ENCODE data around the gene SIAH2. TPM values are rescaled to one million over a fixed set of nuclear protein-coding genes. Genes with fewer than 3 reads are reported as not detected.

SIAH2 gene
- total RNA-seq, 4 donors from 2014 or later = 24.8 to 102 (median 38.8) TPM

GRCh38 chr3:150783920-150784746, 21.2 kb upstream of the SIAH2 start:
- TF ChIP-seq POLR2A (IDR thresholded peaks at IDR 0.05) (no peak), CTCF (IDR thresholded peaks at IDR 0.05) (no peak), EP300 (IDR thresholded peaks at IDR 0.05; ENCODE audit: low read depth) (no peak), POLR2AphosphoS5 (IDR thresholded peaks at IDR 0.05) (no peak)
- no peak for DNase-seq
- in situ Hi-C loops (cut with MboI; ENCODE audit: low pct_ligation_motif_present in 1 of 4, low pct_unique_long_range_greater_than_20kb in 1 of 4, low sequenced_read_pairs in 3 of 4) (loop anchor here (10.0 to 25.0 kb wide), 3 partner anchors 59 to 353 kb away; no protein-coding TSS in a partner anchor), intact Hi-C loops (cut with DNase I; ENCODE audit: low total_unique reads) (no loop called here)
- Histone ChIP-seq H3K27me3 (peaks cover 7% of the 10 kb centered on the region), H3K27ac (no peak overlapping the region), H3K36me3 (no peaks in the 10 kb centered on the region), H3K9me3 (no peaks in the 10 kb centered on the region), H3K4me1 (no peaks in the 10 kb centered on the region), H3K4me3 (no peak overlapping the region)
- WGBS, 2 donors (ENCODE audit: low coverage in 1 of 2) = 71 to 80% methylated on average over 5 of the region's 5 CpGs

GRCh38 chr3:150783316-150783715, 20.3 kb upstream of the SIAH2 start:
- H3K4me1 ChIP-seq = no peaks in the 10 kb centered on the region
- intact Hi-C loops (cut with DNase I; ENCODE audit: low total_unique reads) (no loop called here), in situ Hi-C loops (cut with MboI; ENCODE audit: low pct_ligation_motif_present in 1 of 4, low pct_unique_long_range_greater_than_20kb in 1 of 4, low sequenced_read_pairs in 3 of 4) (loop anchor here (10.0 to 25.0 kb wide), 3 partner anchors 59 to 354 kb away; no protein-coding TSS in a partner anchor)
- H3K9me3 ChIP-seq = no peaks in the 10 kb centered on the region
- TF ChIP-seq POLR2A (IDR thresholded peaks at IDR 0.05) (no peak), EP300 (IDR thresholded peaks at IDR 0.05; ENCODE audit: low read depth) (no peak), CTCF (IDR thresholded peaks at IDR 0.05) (no peak), POLR2AphosphoS5 (IDR thresholded peaks at IDR 0.05) (no peak)
- no peaks in the 10 kb centered on the region for H3K36me3 ChIP-seq
- no peak overlapping the region for H3K4me3 ChIP-seq
- peaks cover 4% of the 10 kb centered on the region for H3K27me3 ChIP-seq
- no peak for DNase-seq
- 71% methylated on average over 1 of the region's 1 CpG; no CpG with 5 or more reads in 1 of the 2 donors for WGBS, 2 donors (ENCODE audit: low coverage in 1 of 2)
- H3K27ac ChIP-seq = no peak overlapping the region

GRCh38 chr3:150779402-150779858, 16.5 kb upstream of the SIAH2 start:
- intact Hi-C loops (cut with DNase I; ENCODE audit: low total_unique reads) (loop anchor here (10.0 kb wide), 1 partner anchor 55 kb away; no protein-coding TSS in a partner anchor), in situ Hi-C loops (cut with MboI; ENCODE audit: low pct_ligation_motif_present in 1 of 4, low pct_unique_long_range_greater_than_20kb in 1 of 4, low sequenced_read_pairs in 3 of 4) (loop anchor here in 1 of 4 donors (25.0 kb wide), 1 partner anchor 358 kb away; no protein-coding TSS in a partner anchor)
- no peaks in the 10 kb centered on the region for H3K4me1 ChIP-seq
- H3K4me3 ChIP-seq = no peak overlapping the region
- TF ChIP-seq EP300 (IDR thresholded peaks at IDR 0.05; ENCODE audit: low read depth) (no peak), POLR2AphosphoS5 (IDR thresholded peaks at IDR 0.05) (no peak), POLR2A (IDR thresholded peaks at IDR 0.05) (no peak), CTCF (IDR thresholded peaks at IDR 0.05) (no peak)
- no peak overlapping the region for H3K27ac ChIP-seq
- WGBS, 2 donors (ENCODE audit: low coverage in 1 of 2) = 90% methylated on average over 21 of the region's 22 CpGs; no CpG with 5 or more reads in 1 of the 2 donors
- H3K36me3 ChIP-seq = no peaks in the 10 kb centered on the region
- DNase-seq = no peak
- no peaks in the 10 kb centered on the region for H3K27me3 ChIP-seq
- no peaks in the 10 kb centered on the region for H3K9me3 ChIP-seq

- in situ Hi-C loops (cut with MboI; ENCODE audit: low pct_ligation_motif_present in 1 of 4, low pct_unique_long_range_greater_than_20kb in 1 of 4, low sequenced_read_pairs in 3 of 4) = loop anchor here in 1 of 4 donors (25.0 kb wide), 1 partner anchor 358 kb away; no protein-coding TSS in a partner anchor
- no peak for DNase-seq
- H3K4me3 ChIP-seq = no peak overlapping the region
- TF ChIP-seq POLR2A (IDR thresholded peaks at IDR 0.05) (no peak), POLR2AphosphoS5 (IDR thresholded peaks at IDR 0.05) (no peak)
- no peaks in the 10 kb centered on the region for H3K4me1 ChIP-seq
- intact Hi-C loops (cut with DNase I; ENCODE audit: low total_unique reads) = loop anchor here (10.0 kb wide), 1 partner anchor 54 kb away; no protein-coding TSS in a partner anchor
- 95% methylated on average over 36 of the region's 42 CpGs; no CpG with 5 or more reads in 1 of the 2 donors for WGBS, 2 donors (ENCODE audit: low coverage in 1 of 2)
- H3K27ac ChIP-seq = no peak overlapping the region
- no peaks in the 10 kb centered on the region for H3K27me3 ChIP-seq
- H3K36me3 ChIP-seq = no peaks in the 10 kb centered on the region
- H3K9me3 ChIP-seq = no peaks in the 10 kb centered on the region
These were observed 15.9 kb upstream of the SIAH2 start for GRCh38 chr3:150778793-150779401.

All from transverse colon (tissue), 4 donors.